Kidney (tissue), 14 donors: ENCODE data around the gene CDK14. TPM values are rescaled to one million over a fixed set of nuclear protein-coding genes. Genes with fewer than 3 reads are reported as not detected.

Experiments used
- DNase-seq, 5 donors: peaks; one replicate each; pipeline ENCODE4 v3.0.0-alpha.2; 2013 to 2020
- FAIRE-seq: peaks from 2 replicates; lab custom pipeline; 2012; peaks lifted over from hg19 to GRCh38; lab: Jason Lieb, UNC
- H3K27ac ChIP-seq, 2 donors: one replicate each; pipeline ENCODE4 v1.7.0; 2013; ENCODE audit warnings: low read depth in 2 of 2, low read length in 2 of 2, inconsistent platforms in 1 of 2
- H3K27me3 ChIP-seq: one replicate; pipeline ENCODE4 v1.7.1; 2013; ENCODE audit warnings: low read length, inconsistent platforms; ENCODE audit not compliant: control insufficient read depth, insufficient read depth
- H3K36me3 ChIP-seq, 3 donors: one replicate each; pipeline versions ENCODE4 v1.7.0 to v1.7.1; 2013; ENCODE audit warnings: low read length in 3 of 3, control low read depth in 1 of 3, inconsistent platforms in 1 of 3; ENCODE audit not compliant: insufficient read depth in 3 of 3, control insufficient read depth in 2 of 3
- H3K4me1 ChIP-seq, 3 donors: one replicate each; pipeline versions ENCODE4 v1.7.0 to v1.7.1; 2013; ENCODE audit warnings: low read length in 3 of 3, inconsistent platforms in 1 of 3, low read depth in 1 of 3; ENCODE audit not compliant: control insufficient read depth in 2 of 3, insufficient read depth in 2 of 3
- H3K4me3 ChIP-seq, 3 donors: one replicate each; pipeline versions ENCODE4 v1.7.0 to v1.8.1; 2013; ENCODE audit warnings: low read length in 3 of 3, control low read depth in 1 of 3, inconsistent platforms in 1 of 3
- H3K9ac ChIP-seq, 3 donors: one replicate each; pipeline versions ENCODE4 v1.7.0 to v1.7.1; 2013; ENCODE audit warnings: low read length in 3 of 3, control low read depth in 1 of 3, inconsistent platforms in 1 of 3
- H3K9me3 ChIP-seq, 3 donors: one replicate each; pipeline versions ENCODE4 v1.7.0 to v1.7.1; 2013; ENCODE audit warnings: low read length in 3 of 3, control low read depth in 1 of 3, inconsistent platforms in 1 of 3; ENCODE audit not compliant: control insufficient read depth in 2 of 3, insufficient read depth in 1 of 3
- intact Hi-C: fragments of 100-400 bp; cut with DNase I; formaldehyde crosslinking; loops from one replicate; pipeline ENCODE4 v1.11.1; 2022
- polyA plus RNA-seq: library from polyadenylated mRNA; stranded (reverse); fragments of 350-450 nt; fragmentation: Illumina TruSeq; extraction: RNeasy Lipid Tissue Mini Kit (QIAGEN cat#74804); gene quantifications from one replicate; pipeline ENCODE4 v1.2.3, GENCODE V29; 2014; ENCODE audit warnings: low read depth, low replicate concordance; ENCODE audit not compliant: insufficient read depth
- total RNA-seq: library from RNA; stranded (reverse); fragmentation: NEBNext Ultra II Directional; extraction: Animal tissue kit (Norgen Biotek cat#: 25700); gene quantifications from one replicate; pipeline ENCODE4 v1.2.1, GENCODE V29; 2021
- TF ChIP-seq, protein P1 (sequence below): IDR thresholded peaks from 3 replicates; pipeline ENCODE4 v1.5.1; 2012; ENCODE audit warnings: mild to moderate bottlenecking, moderate library complexity, borderline replicate concordance; ENCODE audit not compliant: insufficient read depth; ENCODE audit errors: extremely low read depth
- donor health status: control.
- donor health status: control.
- donor health status: control.
- donor health status: control.
- donor health status: control.
- donor health status: DM: yes; HTN: yes; CAD: no.
- donor health status: Normal renal cell carcinoma (clear cell type).

Gene CDK14
- total and polyA plus RNA-seq, 2 donors from 2014 or later: 11.9 to 33.9 TPM

DNA sequence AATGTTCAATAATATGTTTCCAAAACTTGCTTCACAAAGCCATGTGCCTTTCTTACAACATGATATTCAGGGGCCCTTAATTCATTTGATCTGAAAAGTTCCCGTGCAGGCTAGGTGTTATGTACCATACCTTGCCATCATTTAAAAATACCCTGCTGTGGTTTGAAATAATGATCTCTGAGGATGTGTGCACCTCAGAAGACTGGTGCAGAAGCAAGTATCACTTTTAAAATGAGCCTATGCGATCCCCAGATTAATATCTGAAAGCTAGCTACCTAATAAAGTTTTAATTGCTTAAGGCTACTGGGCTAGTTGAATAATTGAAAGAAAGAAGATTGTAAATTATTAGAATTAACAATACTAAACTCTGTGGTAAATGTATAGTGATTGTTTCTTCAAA lies 262.4 kb downstream of the CDK14 start:
- no peak overlapping the region for H3K27ac ChIP-seq
- no peaks in the 10 kb centered on the region for H3K27me3 ChIP-seq
- intact Hi-C loops: no loop called here
- no peak overlapping the region for H3K9ac ChIP-seq
- H3K9me3 ChIP-seq: no peaks in the 10 kb centered on the region
- H3K36me3 ChIP-seq: no peaks in the 10 kb centered on the region
- no peak for DNase-seq
- no peaks in the 10 kb centered on the region for H3K4me1 ChIP-seq
- FAIRE-seq: no peak
- no peak overlapping the region for H3K4me3 ChIP-seq
- TF ChIP-seq, protein P1, sequence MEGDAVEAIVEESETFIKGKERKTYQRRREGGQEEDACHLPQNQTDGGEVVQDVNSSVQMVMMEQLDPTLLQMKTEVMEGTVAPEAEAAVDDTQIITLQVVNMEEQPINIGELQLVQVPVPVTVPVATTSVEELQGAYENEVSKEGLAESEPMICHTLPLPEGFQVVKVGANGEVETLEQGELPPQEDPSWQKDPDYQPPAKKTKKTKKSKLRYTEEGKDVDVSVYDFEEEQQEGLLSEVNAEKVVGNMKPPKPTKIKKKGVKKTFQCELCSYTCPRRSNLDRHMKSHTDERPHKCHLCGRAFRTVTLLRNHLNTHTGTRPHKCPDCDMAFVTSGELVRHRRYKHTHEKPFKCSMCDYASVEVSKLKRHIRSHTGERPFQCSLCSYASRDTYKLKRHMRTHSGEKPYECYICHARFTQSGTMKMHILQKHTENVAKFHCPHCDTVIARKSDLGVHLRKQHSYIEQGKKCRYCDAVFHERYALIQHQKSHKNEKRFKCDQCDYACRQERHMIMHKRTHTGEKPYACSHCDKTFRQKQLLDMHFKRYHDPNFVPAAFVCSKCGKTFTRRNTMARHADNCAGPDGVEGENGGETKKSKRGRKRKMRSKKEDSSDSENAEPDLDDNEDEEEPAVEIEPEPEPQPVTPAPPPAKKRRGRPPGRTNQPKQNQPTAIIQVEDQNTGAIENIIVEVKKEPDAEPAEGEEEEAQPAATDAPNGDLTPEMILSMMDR: no peak

DNA sequence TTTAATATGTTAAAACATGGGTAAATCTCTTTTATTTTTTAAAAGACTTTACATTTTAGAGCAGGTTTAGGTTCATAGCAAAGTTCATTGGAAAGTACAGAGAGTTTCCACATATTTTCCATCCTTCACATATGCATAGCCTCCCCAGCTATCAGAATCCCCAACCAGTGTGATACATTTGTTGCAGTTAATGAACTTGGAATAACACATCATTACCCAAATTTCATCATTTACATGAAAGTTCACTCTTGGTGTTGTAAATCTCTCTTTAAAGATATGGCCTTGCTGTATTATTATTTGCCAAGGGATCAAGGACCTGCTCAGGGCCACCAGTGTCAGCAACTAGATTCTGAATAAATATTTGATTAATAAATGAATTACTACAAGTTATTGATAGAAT lies 263.4 kb downstream of the CDK14 start:
- Histone ChIP-seq H3K27me3 (no peaks in the 10 kb centered on the region), H3K4me1 (no peaks in the 10 kb centered on the region), H3K36me3 (no peaks in the 10 kb centered on the region), H3K4me3 (no peak overlapping the region), H3K9ac (no peak overlapping the region), H3K9me3 (no peaks in the 10 kb centered on the region), H3K27ac (no peak overlapping the region)
- TF ChIP-seq, protein P1: no peak
- intact Hi-C loops: no loop called here
- FAIRE-seq: no peak
- no peak for DNase-seq

DNA sequence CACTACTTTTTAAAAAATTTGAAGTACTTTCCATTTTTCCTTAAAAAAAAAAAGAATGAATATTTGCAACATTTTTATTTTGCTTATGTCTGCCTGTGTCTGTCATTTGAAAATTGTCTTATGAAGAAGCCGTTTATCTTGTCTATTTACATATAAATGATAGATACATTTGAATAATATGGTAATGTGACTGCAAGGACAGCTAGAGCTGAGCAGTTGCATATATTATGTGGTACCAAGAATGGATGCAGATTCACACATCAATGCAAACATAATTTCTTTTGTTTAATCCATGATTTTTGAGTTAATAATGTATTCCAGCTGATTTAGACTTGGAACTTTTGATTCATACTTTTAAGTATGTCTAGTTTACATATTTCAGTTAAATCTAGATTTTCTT lies 268.0 kb downstream of the CDK14 start:
- FAIRE-seq: no peak
- H3K27ac ChIP-seq: no peak overlapping the region

More for the DNA sequence above, 268.0 kb downstream of the CDK14 start:
- H3K36me3 ChIP-seq: no peaks in the 10 kb centered on the region
- H3K9ac ChIP-seq: no peak overlapping the region
- intact Hi-C loops: no loop called here
- TF ChIP-seq, protein P1: no peak
- no peaks in the 10 kb centered on the region for H3K4me1 ChIP-seq
- H3K27me3 ChIP-seq: no peaks in the 10 kb centered on the region
- no peaks in the 10 kb centered on the region for H3K9me3 ChIP-seq
- no peak for DNase-seq
- no peak overlapping the region for H3K4me3 ChIP-seq
